ENCODE data around the gene PFKP. TPM values are rescaled to one million over a fixed set of nuclear protein-coding genes. Genes with fewer than 3 reads are reported as not detected.

The PFKP gene
- total RNA-seq = 100 to 1,000 TPM; 175 to 176 TPM

DNA sequence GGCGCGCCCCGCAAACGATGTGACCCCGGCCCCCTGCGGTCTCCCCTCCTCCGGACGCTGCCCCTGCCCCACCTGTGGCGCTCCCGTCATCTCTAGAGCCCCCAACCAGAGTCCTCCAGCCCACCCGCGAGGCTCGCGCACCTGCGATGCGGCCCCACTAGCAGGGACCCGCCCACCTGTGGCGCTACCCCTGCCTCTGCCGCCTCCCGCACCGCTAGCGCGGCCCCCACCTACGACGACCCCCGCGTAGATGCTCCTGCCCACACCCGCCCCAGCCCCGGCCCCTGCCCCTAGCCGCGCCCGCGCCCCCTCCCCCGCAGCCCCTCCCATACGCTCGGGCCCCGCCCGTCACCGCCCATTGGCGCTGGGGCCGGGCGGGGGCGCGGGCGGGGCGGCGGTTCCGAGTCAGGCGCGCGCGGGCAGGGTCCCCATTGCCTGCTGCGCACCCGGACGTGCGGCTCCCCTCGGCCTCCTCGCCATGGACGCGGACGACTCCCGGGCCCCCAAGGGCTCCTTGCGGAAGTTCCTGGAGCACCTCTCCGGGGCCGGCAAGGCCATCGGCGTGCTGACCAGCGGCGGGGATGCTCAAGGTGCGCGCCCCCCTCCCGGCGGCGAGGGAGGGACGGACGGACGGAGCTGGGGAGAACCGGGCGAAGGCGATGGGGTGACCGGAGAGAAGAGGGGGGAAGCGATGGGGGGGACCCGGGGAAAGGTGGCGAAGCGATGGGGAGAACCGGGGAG is at the start of gene PFKP:
TSS of gene PFKP (plus strand) at position 431 of the 741 bp plus-strand sequence. CDS start at position 479, 48 bp downstream.
- Mint-ChIP-seq H3K27ac (peak within 1 kb of the TSS; percentile 88), H3K4me1 (ENCODE audit: low read depth) (peaks cover 32% of the 10 kb centered on the region), H3K36me3 (peaks cover 28% of the 10 kb centered on the region), H3K27me3 (peaks cover 6% of the 10 kb centered on the region), H3K9me3 (no peaks in the 10 kb centered on the region), H3K4me3 (peak within 1 kb of the TSS; percentile 88)
- DNase-seq = peak; percentile 76
- intact Hi-C loops (cut with micrococcal nuclease) = loop anchor here (10.0 kb wide), 1 partner anchor 122 kb away; no protein-coding TSS in a partner anchor
- POLR2A ChIA-PET = interaction anchor here (3.5 kb wide), 2 partner anchors 25 to 28 kb away, joined by 16 read pairs; no protein-coding TSS in a partner anchor
- CTCF ChIA-PET = no interaction called here

DNA sequence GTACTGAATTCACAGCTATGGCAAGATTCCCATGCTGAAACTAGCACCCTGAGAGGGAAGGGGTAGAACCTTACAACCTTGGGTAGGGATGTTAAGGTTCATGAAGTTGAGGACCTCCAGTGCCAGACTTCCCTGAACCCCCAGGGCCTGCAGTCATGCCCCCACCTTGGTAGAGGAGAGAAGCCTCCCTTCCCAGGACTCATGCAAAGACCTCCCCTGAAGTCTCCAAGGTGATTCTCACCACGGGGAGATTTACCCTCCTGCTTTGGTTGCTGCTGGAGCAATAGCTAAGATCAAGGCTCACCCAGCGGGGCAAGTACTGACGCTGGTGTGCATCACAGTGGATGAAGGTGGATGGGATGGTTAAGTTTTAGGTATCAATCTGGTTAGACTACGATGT is 49.1 kb upstream of the PFKP start:
- intact Hi-C loops (cut with micrococcal nuclease) = no loop called here
- Mint-ChIP-seq H3K27ac (no peak overlapping the region), H3K4me3 (no peak overlapping the region), H3K9me3 (peaks cover 3% of the 10 kb centered on the region), H3K36me3 (no peaks in the 10 kb centered on the region), H3K27me3 (peaks cover 25% of the 10 kb centered on the region), H3K4me1 (ENCODE audit: low read depth) (no peaks in the 10 kb centered on the region)
- ChIA-PET POLR2A (no interaction called here), CTCF (no interaction called here)
- DNase-seq = no peak

GRCh38 chr10:3020311-3020710 is 47.0 kb upstream of the PFKP start:
- Mint-ChIP-seq H3K27me3 (peaks cover 25% of the 10 kb centered on the region), H3K36me3 (no peaks in the 10 kb centered on the region), H3K27ac (no peak overlapping the region), H3K4me1 (ENCODE audit: low read depth) (no peaks in the 10 kb centered on the region), H3K9me3 (peaks cover 3% of the 10 kb centered on the region), H3K4me3 (no peak overlapping the region)
- ChIA-PET CTCF (no interaction called here), POLR2A (no interaction called here)
- DNase-seq = no peak
- intact Hi-C loops (cut with micrococcal nuclease) = no loop called here

DNA sequence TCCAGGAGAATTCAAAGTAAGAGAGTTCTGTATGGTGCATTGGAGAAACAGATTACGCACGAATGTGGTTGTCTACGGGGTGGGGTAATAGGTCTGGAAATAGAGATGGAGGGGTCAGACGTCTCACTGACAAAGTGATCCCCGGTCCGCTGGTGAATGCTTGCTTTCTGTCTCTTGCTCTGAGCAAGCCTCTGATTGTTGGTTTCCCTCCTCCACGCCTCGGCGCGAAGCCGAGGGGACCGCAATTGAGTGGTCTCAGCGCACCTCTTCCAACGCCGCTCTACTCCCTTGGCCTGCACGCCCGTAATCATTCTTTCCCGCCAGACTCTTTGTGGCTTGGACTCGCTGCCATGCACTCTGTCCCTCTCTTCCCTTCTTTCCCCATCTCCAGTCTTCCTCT is 46.5 kb upstream of the PFKP start:
- ChIA-PET CTCF (no interaction called here), POLR2A (no interaction called here)
- H3K9me3 Mint-ChIP-seq = peaks cover 3% of the 10 kb centered on the region
- no peak overlapping the region for H3K4me3 Mint-ChIP-seq
- H3K27me3 Mint-ChIP-seq = peaks cover 27% of the 10 kb centered on the region
- intact Hi-C loops (cut with micrococcal nuclease) = no loop called here
- DNase-seq = no peak
- no peaks in the 10 kb centered on the region for H3K4me1 Mint-ChIP-seq (ENCODE audit: low read depth)
- H3K27ac Mint-ChIP-seq = no peak overlapping the region
- H3K36me3 Mint-ChIP-seq = no peaks in the 10 kb centered on the region

DNA sequence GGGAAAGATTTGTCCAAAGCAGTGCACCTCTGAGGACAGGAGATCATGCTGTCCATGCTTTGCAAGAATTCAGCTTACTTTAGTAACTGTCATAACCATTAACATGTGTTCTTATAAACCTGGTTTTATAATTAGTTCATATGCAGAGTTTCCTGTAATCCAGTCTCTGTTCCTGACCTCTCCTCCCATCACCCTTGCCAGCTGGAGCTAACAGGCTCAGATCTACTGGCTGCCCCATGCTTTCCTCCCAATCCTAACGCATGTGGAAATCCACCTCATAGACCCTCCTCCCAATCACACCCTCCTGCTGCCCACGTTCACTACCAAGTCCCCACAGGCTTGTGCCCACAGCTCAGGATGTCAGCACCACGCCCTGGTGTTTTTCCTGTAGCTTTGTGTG is 45.3 kb upstream of the PFKP start:
- Mint-ChIP-seq H3K27ac (no peak overlapping the region), H3K27me3 (peaks cover 29% of the 10 kb centered on the region), H3K4me3 (no peak overlapping the region), H3K4me1 (ENCODE audit: low read depth) (peaks cover 3% of the 10 kb centered on the region), H3K9me3 (peaks cover 3% of the 10 kb centered on the region), H3K36me3 (no peaks in the 10 kb centered on the region)
- no peak for DNase-seq
- POLR2A ChIA-PET = no interaction called here
- CTCF ChIA-PET = no interaction called here
- intact Hi-C loops (cut with micrococcal nuclease) = no loop called here

DNA sequence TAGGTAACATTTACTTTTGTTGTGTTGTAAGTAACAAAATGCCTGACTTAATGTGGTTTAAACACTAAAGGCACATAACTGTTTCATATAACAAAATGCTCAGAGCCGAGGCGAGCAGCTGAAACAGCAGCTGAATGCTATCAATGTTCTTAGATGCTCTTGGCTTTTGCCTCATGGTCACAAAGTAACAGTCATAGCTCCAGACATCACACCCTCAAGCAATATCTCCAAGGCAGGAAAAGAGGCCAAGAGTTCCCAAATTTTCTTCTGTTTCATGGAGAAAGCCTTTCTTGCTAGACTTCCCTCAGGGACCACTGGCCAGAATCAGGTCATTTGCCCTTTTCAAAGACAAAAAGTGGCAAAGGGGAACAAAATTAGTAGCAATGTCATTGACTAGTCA is 43.5 kb upstream of the PFKP start:
- peaks cover 30% of the 10 kb centered on the region for H3K27me3 Mint-ChIP-seq
- POLR2A ChIA-PET = no interaction called here

DNA sequence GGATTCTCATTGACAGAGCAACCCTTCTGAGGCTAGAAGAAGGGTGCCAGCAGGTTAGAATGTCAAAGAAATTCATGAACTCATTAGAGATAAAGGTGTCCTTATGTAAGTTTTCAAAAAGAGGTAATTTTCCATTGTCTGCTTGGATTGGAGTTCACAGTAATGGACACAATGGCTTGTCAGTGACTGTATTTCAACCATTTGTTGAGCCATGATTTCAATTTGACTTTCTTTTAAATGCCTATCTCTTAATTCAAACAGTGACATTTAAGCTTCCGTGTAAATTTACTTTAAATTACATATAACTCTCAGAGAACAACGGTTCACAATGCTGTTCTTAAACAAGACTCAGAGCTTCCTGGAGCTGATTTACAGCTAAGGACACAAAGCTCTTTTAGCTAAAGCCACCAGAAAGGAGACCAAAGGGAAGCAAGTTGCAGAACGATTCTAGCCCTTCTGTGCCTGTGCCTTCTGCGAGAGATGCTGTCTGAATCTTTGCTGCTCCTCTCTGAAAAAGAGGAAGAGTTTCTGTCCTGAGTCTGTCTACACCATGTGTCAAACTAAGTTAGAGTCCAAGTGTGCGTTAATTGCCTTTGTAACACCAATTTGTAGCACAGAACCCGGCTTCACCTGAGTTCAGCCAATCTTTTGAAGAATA is 42.2 kb upstream of the PFKP start:
- DNase-seq = no peak
- Mint-ChIP-seq H3K4me3 (no peak overlapping the region), H3K9me3 (peaks cover 3% of the 10 kb centered on the region), H3K27me3 (peaks cover 28% of the 10 kb centered on the region), H3K36me3 (no peaks in the 10 kb centered on the region), H3K27ac (no peak overlapping the region), H3K4me1 (ENCODE audit: low read depth) (peaks cover 3% of the 10 kb centered on the region)
- intact Hi-C loops (cut with micrococcal nuclease) = no loop called here
- ChIA-PET CTCF (interaction anchor here (0.7 kb wide), 1 partner anchor 1186 kb away, joined by 3 read pairs; no protein-coding TSS in a partner anchor), POLR2A (no interaction called here)

More for the DNA sequence above, 43.5 kb upstream of the PFKP start:
- intact Hi-C loops (cut with micrococcal nuclease) = no loop called here
- no peak for DNase-seq
- H3K27ac Mint-ChIP-seq = no peak overlapping the region
- peaks cover 3% of the 10 kb centered on the region for H3K4me1 Mint-ChIP-seq (ENCODE audit: low read depth)
- no peaks in the 10 kb centered on the region for H3K36me3 Mint-ChIP-seq
- no peak overlapping the region for H3K4me3 Mint-ChIP-seq
- CTCF ChIA-PET = no interaction called here
- peaks cover 3% of the 10 kb centered on the region for H3K9me3 Mint-ChIP-seq

DNA sequence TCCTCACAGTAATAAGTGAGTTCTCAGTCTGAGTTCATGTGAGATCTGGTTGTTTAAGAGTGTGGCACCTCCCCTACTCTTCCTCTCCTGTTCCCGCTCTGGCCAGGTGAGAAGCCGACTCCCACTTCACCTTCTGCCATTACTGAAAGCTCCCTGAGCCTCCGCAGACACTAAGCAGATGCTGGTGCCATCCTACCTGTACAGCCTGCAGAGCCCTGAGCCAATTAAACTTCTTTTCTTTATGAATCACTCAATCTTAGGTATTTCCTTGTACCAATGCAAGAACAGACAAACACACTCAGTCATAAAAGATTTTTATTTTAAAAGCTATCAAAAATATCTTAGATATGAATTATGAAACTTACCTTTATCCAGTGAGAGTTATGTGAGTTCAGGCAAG is 39.5 kb upstream of the PFKP start:
- CTCF ChIA-PET = no interaction called here

DNA sequence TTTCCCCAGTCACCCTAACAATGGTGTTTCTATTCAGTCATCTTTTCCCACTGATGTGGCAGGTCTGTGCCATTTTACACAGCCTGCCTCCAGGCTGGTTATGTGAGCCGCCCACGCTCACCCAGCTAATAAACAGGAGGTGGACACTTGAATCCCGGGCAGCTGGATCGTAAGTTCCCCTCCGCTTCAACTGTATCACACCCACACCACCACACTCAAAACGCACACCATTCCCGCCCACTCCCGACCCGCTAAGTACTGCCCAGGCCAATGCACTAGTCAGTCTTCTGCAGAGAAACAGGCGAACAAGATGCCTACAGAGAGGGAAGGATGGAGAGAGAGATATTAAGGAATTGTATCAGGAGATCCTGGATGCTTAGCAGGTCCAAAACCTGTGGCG is 38.9 kb upstream of the PFKP start:
- Mint-ChIP-seq H3K36me3 (no peaks in the 10 kb centered on the region), H3K4me1 (ENCODE audit: low read depth) (peaks cover 3% of the 10 kb centered on the region), H3K27ac (no peak overlapping the region), H3K4me3 (no peak overlapping the region), H3K27me3 (peaks cover 23% of the 10 kb centered on the region), H3K9me3 (no peaks in the 10 kb centered on the region)
- ChIA-PET POLR2A (no interaction called here), CTCF (interaction anchor here (1.9 kb wide), 1 partner anchor 16 kb away, joined by 7 read pairs; no protein-coding TSS in a partner anchor)
- intact Hi-C loops (cut with micrococcal nuclease) = no loop called here
- DNase-seq = no peak

More for the DNA sequence above, 39.5 kb upstream of the PFKP start:
- intact Hi-C loops (cut with micrococcal nuclease) = no loop called here
- H3K36me3 Mint-ChIP-seq = no peaks in the 10 kb centered on the region
- no peak overlapping the region for H3K4me3 Mint-ChIP-seq
- no peak for DNase-seq
- H3K9me3 Mint-ChIP-seq = peaks cover 3% of the 10 kb centered on the region
- POLR2A ChIA-PET = no interaction called here
- H3K27ac Mint-ChIP-seq = no peak overlapping the region
- peaks cover 3% of the 10 kb centered on the region for H3K4me1 Mint-ChIP-seq (ENCODE audit: low read depth)
- peaks cover 25% of the 10 kb centered on the region for H3K27me3 Mint-ChIP-seq

DNA sequence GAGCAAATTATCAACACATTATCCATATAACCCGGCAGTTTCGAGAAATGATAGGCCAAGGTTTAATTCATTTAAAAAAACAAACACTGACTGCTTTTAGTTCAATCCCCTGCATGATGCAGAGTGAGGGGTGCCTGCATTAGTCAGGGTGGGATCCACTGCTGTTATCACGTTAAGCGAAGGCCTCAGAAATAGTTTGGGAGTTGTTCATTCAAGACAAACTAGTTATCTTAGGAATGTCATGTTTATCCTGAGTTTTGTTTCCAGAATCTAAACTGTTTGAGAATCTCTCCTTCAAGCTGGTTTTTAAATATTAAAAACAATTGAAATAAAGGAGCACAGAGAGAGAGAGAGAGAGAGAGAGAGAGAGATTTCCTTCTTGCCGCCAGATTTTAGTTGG is 36.6 kb upstream of the PFKP start:
- H3K9me3 Mint-ChIP-seq = no peaks in the 10 kb centered on the region
- H3K27ac Mint-ChIP-seq = no peak overlapping the region
- peaks cover 21% of the 10 kb centered on the region for H3K27me3 Mint-ChIP-seq
- ChIA-PET CTCF (no interaction called here), POLR2A (no interaction called here)
- DNase-seq = no peak
- no peak overlapping the region for H3K4me3 Mint-ChIP-seq
- intact Hi-C loops (cut with micrococcal nuclease) = no loop called here
- H3K4me1 Mint-ChIP-seq (ENCODE audit: low read depth) = peaks cover 3% of the 10 kb centered on the region
- no peaks in the 10 kb centered on the region for H3K36me3 Mint-ChIP-seq

- DNase-seq = no peak
- intact Hi-C loops (cut with micrococcal nuclease) = no loop called here
- Mint-ChIP-seq H3K36me3 (no peaks in the 10 kb centered on the region), H3K9me3 (no peaks in the 10 kb centered on the region), H3K4me3 (no peak overlapping the region), H3K4me1 (ENCODE audit: low read depth) (peaks cover 3% of the 10 kb centered on the region), H3K27ac (no peak overlapping the region), H3K27me3 (peaks cover 23% of the 10 kb centered on the region)
- POLR2A ChIA-PET = no interaction called here
- CTCF ChIA-PET = no interaction called here
Measured at GRCh38 chr10:3031490-3031889, 35.9 kb upstream of the PFKP start.

GRCh38 chr10:3033925-3034324 is 33.4 kb upstream of the PFKP start:
- POLR2A ChIA-PET = no interaction called here

DNA sequence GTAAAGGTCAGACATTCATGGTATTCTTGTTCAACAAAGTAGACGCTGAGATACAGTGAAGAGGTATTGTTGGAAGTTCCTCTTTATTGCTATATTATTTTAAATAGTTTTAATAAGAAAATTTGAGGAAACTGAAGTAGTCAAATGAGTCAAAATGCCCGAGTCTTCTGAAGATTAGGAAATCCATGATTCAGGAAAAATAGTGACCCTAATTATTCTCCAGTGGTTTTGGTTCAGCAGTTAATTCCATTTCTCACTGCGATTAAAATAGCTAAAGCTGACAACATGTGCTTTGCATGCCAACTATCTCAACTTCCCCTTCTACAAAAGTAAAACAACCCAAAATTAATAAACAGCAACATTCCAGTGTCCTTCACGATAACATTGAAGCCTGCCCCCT is 32.7 kb upstream of the PFKP start:
- intact Hi-C loops (cut with micrococcal nuclease) = no loop called here
- Mint-ChIP-seq H3K4me1 (ENCODE audit: low read depth) (peaks cover 3% of the 10 kb centered on the region), H3K9me3 (peaks cover 12% of the 10 kb centered on the region), H3K27ac (no peak overlapping the region), H3K36me3 (peaks cover 3% of the 10 kb centered on the region), H3K27me3 (peaks cover 36% of the 10 kb centered on the region), H3K4me3 (no peak overlapping the region)
- DNase-seq = no peak
- CTCF ChIA-PET = no interaction called here
- POLR2A ChIA-PET = no interaction called here

More at GRCh38 chr10:3033925-3034324, 33.4 kb upstream of the PFKP start:
- no peak for DNase-seq
- no peak overlapping the region for H3K27ac Mint-ChIP-seq
- H3K36me3 Mint-ChIP-seq = peaks cover 3% of the 10 kb centered on the region
- H3K27me3 Mint-ChIP-seq = peaks cover 33% of the 10 kb centered on the region
- peaks cover 3% of the 10 kb centered on the region for H3K4me1 Mint-ChIP-seq (ENCODE audit: low read depth)
- peaks cover 9% of the 10 kb centered on the region for H3K9me3 Mint-ChIP-seq
- no peak overlapping the region for H3K4me3 Mint-ChIP-seq
- intact Hi-C loops (cut with micrococcal nuclease) = no loop called here
- CTCF ChIA-PET = no interaction called here

Data from activated CD4-positive, alpha-beta memory T cell treated with anti-CD3 and anti-CD28 coated beads for 36 hours (primary cell).